Mesenteric fat pad (tissue), 1 donor: Measurements from ENCODE around the gene NCOA3. TPM values are rescaled to one million over a fixed set of nuclear protein-coding genes. Genes with fewer than 3 reads are reported as not detected.
"Not testable (repeated sequence)": the region's sequence is repeated elsewhere in the genome, so short reads cannot be mapped to it uniquely, and the experiment has no call there.

Experiments
- DNase-seq: peaks from one replicate; pipeline ENCODE4 v3.0.0-alpha.2; 2020; ENCODE audit warnings: low spot score
- total RNA-seq: library from RNA; stranded (reverse); fragmentation: NEBNext Ultra II Directional; extraction: Animal tissue kit (Norgen Biotek cat#: 25700); gene quantifications from one replicate; pipeline ENCODE4 v1.2.1, GENCODE V29; 2021
- donor health status: DM: yes; HTN: yes; CAD: no.

Gene NCOA3
- total RNA-seq, 1 donor from 2014 or later: 37.0 TPM

- no peak for DNase-seq
Observed at GRCh38 chr20:47535088-47535487, 33.4 kb downstream of the NCOA3 start.

- DNase-seq: no peak
Observed at GRCh38 chr20:47535994-47536393, 34.3 kb downstream of the NCOA3 start.

- no peak for DNase-seq
Observed at GRCh38 chr20:47540443-47541354, 39.0 kb downstream of the NCOA3 start.

- no peak for DNase-seq
Observed at GRCh38 chr20:47541355-47541922, 39.8 kb downstream of the NCOA3 start.

GRCh38 chr20:47543006-47543431, 41.3 kb downstream of the NCOA3 start:
- DNase-seq: no peak

- no peak for DNase-seq
Observed at GRCh38 chr20:47544240-47544639, 42.6 kb downstream of the NCOA3 start.

- no peak for DNase-seq
Observed at GRCh38 chr20:47544852-47545251, 43.2 kb downstream of the NCOA3 start.

GRCh38 chr20:47545499-47545898, 43.8 kb downstream of the NCOA3 start:
- no peak for DNase-seq

GRCh38 chr20:47546184-47547033, 44.7 kb downstream of the NCOA3 start:
- no peak for DNase-seq

GRCh38 chr20:47547034-47547387, 45.3 kb downstream of the NCOA3 start:
- no peak for DNase-seq

- no peak for DNase-seq
Observed at GRCh38 chr20:47549671-47550070, 48.0 kb downstream of the NCOA3 start.

GRCh38 chr20:47551222-47551621, 49.5 kb downstream of the NCOA3 start:
- no peak for DNase-seq

- no peak for DNase-seq
Observed at GRCh38 chr20:47551841-47552240, 50.2 kb downstream of the NCOA3 start.

GRCh38 chr20:47552996-47553395, 51.3 kb downstream of the NCOA3 start:
- DNase-seq: no peak

- DNase-seq: not testable (repeated sequence)
Observed at GRCh38 chr20:47553594-47554235, 52.0 kb downstream of the NCOA3 start.

- not testable (repeated sequence) for DNase-seq
Observed at GRCh38 chr20:47554283-47554682, 52.6 kb downstream of the NCOA3 start.

GRCh38 chr20:47557218-47557617, 55.5 kb downstream of the NCOA3 start:
- DNase-seq: no peak

- no peak for DNase-seq
Observed at GRCh38 chr20:47557791-47558190, 56.1 kb downstream of the NCOA3 start.

- no peak for DNase-seq
Observed at GRCh38 chr20:47558295-47559066, 56.8 kb downstream of the NCOA3 start.

GRCh38 chr20:47559141-47559540, 57.5 kb downstream of the NCOA3 start:
- DNase-seq: no peak

- no peak for DNase-seq
Observed at GRCh38 chr20:47561180-47561579, 59.5 kb downstream of the NCOA3 start.
